Stimulated activated CD4-positive, alpha-beta T cell treated with anti-CD3 and anti-CD28 coated beads, Interleukin-4, amount 100 ng/mL, for 48 hours (primary cell): ENCODE measurements around the gene BICC1.

Experiments used
- DNase-seq, 2 donors: peaks; one replicate each; pipeline ENCODE4 v3.0.0-alpha.2; 2020; ENCODE audit warnings: low read depth in 2 of 2

Gene BICC1

DNA sequence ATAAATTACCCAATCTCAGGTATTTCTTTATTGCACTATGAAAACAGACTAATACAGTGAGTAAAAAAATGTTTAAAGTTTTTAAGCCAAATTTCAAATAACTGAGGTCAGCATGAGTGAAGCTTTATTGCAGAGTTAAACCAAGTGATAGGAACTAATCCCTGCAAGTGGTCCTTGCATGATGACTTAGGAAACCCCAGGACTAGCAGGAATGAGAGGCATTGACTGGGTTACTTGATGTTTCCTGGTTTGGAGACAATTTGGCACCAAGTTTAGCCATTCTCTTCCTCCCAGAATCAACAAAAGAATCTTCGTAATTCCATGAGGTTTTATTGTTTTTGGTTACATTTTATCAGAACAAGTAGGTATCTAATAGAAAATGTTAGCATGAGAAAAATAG, 194.2 kb downstream of the BICC1 start:
- DNase-seq, result no peak

DNA sequence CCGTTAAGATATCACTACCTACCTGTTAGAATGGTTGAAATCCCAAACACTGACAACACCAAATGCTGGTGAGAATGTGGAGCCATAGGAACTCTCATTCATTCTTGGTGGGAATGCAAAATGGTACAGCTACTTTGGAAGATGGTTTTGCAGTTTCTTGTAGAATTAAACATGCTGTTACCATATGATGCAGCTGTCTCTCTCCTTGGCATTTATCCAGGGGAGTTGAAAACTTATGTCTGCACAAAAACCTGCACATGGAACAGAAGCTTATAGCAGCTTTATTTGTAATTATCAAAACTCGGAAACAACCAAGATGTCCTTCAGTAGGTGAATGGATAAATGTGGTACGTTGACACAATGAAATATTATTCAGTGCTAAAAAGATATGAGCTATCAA, 199.5 kb downstream of the BICC1 start:
- DNase-seq, result no peak

DNA sequence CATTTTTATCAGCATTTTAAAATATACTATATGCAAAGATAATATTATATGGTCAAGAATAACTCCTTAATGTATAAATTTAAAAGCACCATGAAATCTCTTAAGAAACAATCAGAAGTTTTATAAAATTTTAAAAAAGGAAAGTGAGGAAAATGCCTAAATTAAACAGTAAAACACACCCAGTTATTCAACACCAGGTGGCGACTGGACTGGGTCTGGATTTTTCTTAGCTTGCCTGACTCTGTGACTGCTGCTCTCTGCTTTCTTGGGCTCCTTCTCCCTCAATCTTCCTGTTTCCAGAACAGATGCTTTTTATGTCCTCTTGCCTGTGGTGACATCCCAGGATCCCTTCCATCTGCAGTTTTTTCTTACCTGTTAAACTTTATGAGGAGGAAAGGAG, 200.3 kb downstream of the BICC1 start:
- no peak for DNase-seq

DNA sequence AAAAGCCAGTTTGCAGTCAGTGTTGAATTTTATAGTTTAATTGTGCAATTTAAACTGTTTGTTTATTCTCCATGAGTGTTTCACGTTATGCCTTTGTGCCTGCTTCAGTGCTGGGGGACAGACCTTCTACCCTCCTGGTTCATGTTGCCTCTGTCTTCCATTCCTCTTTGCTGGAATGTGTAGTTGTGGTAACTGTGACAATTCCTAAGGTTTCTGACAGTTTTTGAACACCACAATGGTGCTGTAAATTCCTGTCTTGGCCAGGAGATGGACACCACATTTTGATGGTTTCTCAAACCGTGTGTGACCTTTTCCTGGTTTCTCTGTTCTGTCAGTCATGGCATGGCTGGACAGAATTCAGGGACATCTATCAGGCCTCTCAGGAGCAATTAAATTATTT, 201.7 kb downstream of the BICC1 start:
- no peak for DNase-seq

DNA sequence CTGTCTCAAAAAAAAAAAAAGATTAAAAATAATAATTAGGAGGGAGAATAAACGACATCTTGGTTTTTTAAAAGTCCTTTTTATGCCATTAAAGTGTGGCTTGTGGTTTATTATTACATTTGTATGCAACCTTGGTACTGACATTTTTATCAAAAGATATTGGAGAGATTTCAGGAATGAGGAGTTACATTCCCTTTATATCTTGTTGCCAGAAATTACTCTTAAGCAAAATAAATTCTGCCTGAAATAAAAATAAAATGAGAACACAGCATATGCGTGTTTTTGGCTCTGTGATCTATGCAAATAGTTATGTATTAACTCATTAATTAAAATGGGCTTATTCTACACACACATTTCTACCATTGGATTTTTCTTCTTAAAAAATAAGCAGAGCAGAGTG, 202.4 kb downstream of the BICC1 start:
- no peak for DNase-seq

DNA sequence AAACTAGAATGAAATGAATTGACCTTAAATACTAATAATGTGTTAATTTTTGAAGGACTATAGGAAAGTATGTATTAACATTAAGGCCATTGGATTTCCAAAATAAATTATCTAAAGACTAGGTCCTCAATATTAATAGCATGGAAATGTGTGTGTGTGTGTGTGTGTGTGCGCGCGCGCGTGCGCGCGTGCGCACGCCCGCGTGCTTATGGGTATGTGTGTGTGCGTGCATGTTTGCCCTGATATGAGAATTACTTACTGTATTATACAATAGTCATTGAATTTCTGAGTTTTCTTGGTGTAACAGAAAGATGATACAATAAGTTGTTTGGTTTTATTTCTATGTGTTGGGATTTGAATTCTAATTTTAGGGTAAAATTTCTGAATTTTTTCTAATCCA, 205.9 kb downstream of the BICC1 start:
- no peak for DNase-seq

DNA sequence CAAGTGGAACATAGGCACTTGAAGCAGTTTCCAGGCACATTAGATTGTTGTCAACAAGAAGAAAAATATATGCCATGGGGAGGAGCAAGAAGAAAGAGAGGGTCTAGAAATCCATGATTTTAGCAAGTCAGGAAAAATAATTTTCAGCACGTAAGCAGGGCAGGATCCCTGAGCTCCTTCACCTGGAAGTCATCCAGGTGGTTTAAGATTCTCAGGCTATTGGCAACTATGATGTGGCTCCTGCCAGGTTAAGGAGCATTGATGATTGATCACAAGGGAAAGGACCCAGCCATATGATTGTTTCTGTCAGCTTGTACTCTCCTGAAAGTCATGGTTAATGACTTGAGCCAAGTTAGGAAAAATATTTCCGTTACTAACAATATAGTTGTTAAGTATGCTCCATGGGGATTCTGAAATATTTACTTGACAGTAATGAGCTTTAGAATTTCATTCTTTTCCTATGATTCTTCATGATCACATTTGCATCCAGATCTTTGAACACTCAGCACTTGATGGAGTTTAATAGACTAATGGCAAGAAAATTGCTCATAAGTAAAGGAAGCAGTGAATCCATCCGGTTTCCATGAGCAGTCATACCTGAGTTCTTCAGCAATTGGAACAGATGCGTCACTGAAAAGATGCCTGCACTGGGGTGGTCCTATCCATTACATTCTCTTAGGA, 209.1 kb downstream of the BICC1 start:
- DNase-seq, result no peak

DNA sequence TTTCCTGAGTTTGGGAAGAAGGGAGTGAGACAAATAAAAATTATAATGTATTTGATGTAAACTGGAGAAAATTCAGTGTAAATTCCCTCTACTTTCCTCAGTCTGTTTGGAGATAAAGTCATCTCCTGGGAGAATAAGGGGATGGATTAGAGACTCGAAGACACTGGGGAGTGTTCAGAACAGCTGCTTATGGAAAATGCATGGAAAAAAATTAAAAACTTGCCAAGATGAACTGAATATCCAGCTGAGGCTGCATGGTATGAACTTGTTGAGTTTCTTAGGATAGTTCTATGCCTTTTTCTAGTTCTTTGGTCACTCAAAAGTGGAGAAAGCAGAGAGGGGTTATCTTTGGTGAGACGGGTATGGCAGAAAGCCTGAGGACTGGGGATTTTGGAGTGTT, 210.5 kb downstream of the BICC1 start:
- DNase-seq, result no peak

DNA sequence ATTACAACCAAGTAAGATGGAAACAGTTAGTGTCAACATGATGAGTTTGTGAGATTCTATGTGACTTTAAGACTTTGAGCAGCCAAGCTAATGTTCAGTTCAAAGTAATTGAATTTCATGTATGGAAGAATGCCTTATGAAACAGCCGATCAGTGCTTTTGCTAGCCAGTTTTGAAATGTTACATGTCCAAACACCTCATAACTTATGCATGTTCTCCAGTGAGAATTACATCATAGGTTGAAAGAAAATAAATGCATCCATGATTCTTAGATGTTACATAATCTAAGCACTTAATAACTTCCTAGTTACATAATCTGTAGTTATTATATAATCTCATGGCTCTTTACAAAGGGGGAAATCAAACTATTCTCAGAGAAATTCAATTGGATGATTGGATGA, 211.3 kb downstream of the BICC1 start:
- no peak for DNase-seq

DNA sequence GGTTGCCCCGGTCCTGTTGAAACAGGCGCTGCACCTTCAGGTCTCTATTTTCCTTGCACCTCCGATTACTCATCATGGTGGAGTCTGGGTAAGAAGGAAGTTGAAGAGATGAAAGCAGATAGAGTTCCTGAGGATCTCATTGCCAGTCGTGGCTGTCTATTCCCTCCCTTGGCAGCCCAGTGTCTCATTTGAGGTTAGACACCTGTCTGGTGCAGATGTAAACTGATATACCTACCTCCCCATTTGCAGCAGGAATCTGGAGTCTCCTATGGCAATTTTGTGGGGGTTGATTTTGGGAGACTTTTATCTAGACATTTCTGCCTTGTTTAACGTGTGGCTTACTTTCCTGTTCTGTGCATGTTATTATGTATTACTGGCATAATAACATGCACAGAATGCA, 212.1 kb downstream of the BICC1 start:
- no peak for DNase-seq

DNA sequence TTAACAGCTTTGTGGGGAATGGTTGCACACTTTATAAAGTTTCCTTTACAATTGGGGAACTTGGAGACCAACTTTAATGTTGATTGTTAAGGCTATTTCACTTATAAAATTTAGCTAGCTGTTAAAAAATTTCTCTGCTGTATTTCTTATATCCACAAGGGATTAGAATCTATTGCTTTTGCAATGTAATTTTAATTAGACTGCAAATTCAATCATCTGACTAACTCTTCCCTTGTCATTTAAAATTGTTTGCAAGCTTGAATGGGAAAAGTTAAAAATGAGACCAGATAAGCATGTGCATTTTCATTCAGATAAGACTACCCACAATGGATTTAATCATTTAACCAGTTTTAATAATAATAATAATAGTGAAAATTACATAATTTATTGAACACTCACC, 213.2 kb downstream of the BICC1 start:
- no peak for DNase-seq

DNA sequence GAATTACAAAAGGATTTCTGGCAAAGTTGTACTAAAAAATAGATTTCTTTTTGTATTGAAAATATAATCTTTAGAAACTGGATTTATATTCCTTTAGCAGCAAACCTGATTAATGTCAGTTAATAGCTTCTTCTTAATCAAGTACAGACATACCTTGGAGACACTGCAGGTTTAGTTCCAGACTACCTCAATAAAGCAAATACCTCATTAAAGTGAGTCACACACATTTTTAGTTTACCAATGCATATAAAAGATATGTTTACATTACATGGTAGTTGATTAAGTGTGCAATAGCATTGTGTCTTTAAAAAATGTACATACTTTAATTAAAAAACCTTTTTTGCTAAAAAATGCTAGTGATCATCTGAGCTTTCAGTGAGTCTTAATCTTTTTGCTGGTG, 215.0 kb downstream of the BICC1 start:
- no peak for DNase-seq

DNA sequence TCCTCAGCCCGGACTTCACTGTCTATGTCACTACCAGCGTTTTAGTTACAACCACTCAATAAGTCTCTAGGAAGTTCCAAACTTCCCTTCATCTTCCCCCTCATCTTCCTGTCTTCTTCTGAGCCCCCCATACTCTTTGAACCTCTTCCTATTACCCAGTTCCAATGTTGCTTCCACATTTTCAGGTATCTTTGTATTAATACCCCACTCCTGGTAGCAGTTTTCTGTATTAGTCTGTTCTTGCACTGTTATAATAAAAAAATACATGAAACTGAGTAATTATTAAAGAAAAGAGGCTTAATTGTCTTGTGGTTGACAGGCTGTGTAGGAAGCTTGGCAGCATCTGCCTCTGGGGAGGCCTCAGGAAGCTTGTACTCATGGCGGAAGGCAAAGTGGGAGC, 218.6 kb downstream of the BICC1 start:
- DNase-seq, result no peak

DNA sequence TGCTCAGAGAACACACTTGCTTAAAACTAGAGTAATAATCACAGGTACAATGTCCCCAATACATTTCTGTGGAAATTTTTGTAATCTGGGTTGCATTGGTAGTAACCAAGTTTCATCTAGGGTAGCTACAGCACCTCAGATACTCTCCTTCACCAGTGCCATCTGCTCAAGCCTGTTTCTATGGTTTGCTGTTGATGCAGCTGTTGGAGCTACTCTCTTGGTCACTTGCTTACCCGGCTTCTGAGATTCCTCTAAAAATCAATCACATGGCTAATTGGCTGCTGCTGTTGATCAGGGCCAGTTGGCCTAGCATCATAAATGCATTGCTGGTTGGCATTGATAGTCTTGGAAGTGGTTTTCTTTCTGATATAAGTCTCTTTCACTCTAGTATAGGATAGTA, 220.8 kb downstream of the BICC1 start:
- DNase-seq, result no peak

DNA sequence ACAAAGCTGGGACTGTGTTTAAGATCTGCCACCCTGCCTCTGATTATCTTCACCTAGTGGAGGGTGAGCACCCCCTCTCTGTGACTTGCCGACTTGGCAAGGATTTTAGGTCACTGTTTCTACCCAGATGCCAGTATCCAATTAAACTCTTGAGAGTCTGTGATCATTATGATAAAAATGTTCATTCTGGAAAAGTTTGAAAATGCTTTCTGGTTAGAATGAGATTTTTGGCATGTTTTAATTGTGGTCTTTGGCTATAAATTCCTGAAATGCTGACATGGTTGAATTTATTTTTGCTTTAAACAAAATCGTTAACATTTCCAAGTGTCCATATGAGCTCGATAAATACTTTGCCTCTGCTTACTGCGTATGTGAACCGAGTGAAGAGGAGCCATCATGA, 221.4 kb downstream of the BICC1 start:
- DNase-seq, result no peak

DNA sequence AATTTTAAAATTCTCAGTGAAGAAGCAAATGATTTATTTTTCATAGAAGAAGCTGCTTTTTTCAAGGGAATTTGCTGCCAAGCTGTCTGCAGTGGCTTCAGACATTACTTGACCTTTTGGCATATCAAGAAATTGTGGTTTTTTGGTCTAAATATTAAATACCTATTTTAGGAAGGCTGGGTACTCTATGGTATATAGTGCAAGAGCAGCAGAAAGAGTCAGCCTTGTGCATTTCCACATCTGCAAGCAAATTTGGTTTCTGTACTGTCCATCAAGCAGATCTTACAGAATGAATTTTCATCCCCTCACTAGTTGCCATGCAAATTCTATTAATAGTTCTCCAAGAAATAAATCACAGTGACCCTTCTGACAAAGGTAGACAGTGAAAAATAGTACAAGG, 222.0 kb downstream of the BICC1 start:
- no peak for DNase-seq

DNA sequence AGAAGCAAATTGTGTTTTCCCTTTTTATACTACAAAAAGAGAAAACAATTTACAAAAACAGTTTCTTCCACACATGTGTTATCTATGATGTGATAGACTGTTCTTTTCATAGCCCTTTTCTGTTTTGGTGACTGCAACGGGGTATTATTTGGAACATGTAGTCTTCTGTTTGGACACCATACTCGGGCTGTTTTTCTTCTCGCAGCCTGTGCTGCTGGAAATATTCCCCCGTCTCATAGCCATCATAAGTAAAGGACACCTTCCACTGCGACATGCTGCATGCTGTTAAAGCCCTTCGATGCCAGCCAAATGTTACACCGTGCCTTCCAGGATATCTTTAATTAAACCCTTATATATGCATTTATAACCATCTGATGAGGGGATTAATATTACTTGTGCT, 222.4 kb downstream of the BICC1 start:
- no peak for DNase-seq

DNA sequence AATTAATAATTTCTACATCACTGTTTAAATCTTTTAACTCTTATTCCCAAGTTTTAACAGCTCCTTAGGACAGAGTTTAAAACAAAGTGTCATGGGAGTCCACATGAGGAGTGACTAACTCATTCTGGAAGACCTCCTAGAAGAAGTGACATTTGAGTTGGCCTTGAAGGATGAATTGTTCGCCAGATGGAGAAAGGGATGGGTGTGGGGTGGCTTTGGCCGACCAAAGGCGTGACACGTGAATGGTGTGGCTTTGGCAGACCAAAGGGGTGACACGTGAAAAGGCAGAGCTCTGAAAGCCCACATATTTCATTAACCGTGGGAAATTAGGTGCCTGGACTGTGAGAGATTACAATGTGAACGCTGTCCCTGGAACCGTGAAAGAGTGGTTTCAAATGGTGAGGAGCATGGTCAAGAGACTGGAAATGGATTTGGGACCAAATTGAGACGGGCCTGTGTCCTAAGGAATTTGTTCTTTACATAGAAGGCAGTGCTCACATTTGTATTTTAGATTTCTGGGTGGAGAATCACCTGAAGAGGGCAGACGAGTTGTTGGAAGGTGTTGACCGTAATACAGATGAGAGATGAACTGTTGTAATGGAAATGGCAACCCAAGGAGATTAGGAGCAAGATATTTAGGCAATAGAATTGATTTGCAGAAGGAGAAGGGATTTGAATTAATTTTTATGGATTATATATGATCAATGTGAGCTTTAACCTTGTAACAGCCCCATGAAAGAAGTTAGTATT, 228.1 kb downstream of the BICC1 start:
- no peak for DNase-seq

DNA sequence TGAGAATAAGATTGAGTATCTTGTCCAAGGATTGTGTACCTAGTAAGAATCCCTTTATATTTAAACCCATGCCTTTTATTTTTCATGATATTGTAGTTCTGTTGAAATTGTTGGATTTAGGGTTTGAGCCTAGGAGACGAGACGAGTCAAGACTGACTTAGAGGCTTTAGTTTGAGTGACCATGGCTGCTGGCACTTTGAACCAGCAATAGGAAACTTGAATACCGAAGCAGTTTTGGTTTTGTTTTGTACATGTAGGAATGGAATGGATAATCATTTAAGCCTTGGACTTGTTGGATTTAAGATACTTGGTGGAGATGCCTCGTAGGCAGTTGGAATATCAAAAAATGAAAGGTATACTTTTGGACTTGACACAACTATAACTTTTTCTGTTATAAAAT, 229.0 kb downstream of the BICC1 start:
- DNase-seq, result no peak

DNA sequence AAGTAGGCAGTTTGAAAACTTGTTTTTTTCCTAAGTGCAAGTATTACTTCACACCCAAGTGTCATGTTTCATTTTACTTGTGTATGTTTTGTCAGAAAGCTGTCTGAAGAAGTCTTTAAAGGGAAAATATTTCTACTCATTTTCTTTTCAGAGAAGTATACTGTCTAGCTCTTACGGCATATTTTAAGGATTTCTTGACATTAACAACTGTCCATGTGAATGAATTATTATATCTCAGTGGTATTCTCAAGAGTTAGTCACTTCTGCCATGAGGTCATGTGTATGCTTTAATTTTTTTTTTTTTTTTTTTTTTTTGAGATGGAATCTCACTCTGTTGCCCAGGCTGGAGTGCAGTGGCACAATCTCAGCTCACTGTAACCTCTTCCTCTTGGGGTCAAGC, 229.5 kb downstream of the BICC1 start:
- no peak for DNase-seq

DNA sequence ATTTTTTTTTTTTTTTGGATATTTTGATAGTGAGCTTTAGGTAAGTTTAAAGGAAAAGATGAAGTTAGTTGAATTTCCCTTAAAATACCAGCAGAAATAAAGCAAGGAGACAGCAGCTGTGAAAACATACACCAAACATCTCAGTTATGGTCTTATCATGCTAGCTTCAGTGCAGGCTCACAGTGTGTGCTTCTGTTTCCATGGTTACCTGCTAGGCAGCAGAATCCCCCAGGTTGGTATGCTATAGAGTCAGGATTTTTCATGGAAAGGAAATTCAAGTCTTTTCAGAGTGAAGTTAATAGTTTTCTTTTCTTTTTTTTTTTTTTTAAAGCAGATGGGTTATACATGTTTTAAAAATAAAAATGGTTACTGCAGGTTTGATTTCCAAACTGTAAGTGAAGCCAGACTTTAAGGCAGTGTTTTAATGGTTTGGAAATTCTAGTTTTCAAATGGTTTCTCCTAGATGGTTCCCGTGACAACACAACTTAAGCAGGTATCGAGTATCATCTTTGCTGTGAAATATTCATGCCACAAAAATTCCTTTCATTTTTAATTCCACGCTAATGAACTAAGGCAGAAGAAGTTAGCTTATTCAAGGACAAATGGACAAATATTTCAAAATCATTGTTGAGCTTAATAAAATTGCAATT, 230.9 kb downstream of the BICC1 start:
- no peak for DNase-seq

DNA sequence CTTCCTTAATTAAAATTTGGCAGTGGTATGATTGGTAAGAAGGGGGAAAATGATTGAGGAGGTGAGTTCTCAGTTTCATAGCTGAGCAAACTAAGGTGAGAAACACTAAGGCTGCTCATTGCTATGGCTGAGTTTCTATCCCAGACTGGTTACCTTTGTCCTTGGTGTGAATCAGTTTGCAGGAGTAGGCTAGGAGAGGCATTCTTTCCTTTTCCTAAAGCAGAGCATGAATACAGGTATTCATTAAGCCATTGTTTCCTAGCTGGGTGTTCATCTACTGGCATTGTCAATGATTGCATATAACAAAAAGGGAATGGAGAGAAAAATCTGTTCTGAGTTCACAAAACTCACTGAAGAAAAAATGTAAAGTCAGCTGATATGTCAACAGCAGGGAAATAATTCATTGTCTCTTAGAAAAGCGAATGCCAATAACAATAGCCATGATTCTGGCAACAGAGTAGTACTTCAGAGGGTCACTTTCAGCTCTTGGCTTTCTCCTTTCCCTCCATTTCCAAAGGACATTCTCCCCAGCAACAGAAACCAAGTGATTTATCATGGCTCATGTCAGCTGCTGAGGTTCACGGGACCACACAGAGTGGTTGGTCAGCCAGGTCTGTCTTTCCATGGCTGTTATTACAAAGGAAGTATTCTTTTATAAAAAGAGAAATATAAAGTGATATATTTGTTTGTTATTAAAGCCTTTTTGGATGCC, 234.0 kb downstream of the BICC1 start:
- no peak for DNase-seq

DNA sequence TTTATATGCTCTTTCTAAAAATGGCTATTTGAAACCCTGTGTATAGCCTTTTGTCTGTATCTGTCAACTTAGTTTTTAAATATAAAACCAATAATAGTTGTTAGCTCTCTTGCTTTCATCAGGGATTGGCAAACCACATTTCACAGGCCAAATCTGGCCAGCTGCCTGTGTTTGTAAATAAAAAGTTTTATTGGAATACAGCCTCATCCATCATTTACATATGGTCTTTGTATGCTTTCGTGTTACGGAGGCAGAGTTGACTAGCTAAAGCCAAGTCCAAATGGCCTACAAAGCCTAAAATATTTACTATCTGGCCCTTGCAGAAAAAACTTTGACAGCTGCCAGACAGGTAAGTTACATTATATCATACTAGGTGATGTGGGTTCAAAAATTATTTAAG, 235.0 kb downstream of the BICC1 start:
- no peak for DNase-seq
